ENCODE results near the gene FYCO1. TPM values are rescaled to one million over a fixed set of nuclear protein-coding genes. Genes with fewer than 3 reads are reported as not detected.

Gene FYCO1
- total RNA-seq, 4 donors from 2014 or later: 45.3 to 64.5 (median 53.7) TPM

GRCh38 chr3:46027021-46027705 is 31.5 kb upstream of the FYCO1 start, which contains the start of gene XCR1:
Gene XCR1, minus strand, starts transcription at chr3:46027483. Its CDS starts 5,536 bp downstream, at chr3:46021947.
- TF ChIP-seq EP300 (IDR thresholded peaks at IDR 0.05): no peak
- no peak for TF ChIP-seq POLR2A (IDR thresholded peaks at IDR 0.05)
- TF ChIP-seq CTCF (IDR thresholded peaks at IDR 0.05): no peak
- TF ChIP-seq POLR2AphosphoS5 (IDR thresholded peaks at IDR 0.05): no peak
- no peak for DNase-seq (ENCODE audit: low spot score in 2 of 2)
- Histone ChIP-seq H3K4me1 (no peaks in the 10 kb centered on the region), H3K36me3 (no peaks in the 10 kb centered on the region), H3K27ac (no peak within 1 kb of the TSS), H3K9me3 (no peaks in the 10 kb centered on the region), H3K27me3 (no peaks in the 10 kb centered on the region), H3K4me3 (no peak within 1 kb of the TSS)
- WGBS: 92% methylated on average over 3 of the region's 3 CpGs

- no peaks in the 10 kb centered on the region for H3K4me1 ChIP-seq
- WGBS: 69% methylated on average over 1 of the region's 1 CpG
- no peak for TF ChIP-seq POLR2AphosphoS5 (IDR thresholded peaks at IDR 0.05)
- no peak for TF ChIP-seq CTCF (IDR thresholded peaks at IDR 0.05)
- TF ChIP-seq POLR2A (IDR thresholded peaks at IDR 0.05): no peak
- TF ChIP-seq EP300 (IDR thresholded peaks at IDR 0.05): no peak
- H3K27me3 ChIP-seq: no peaks in the 10 kb centered on the region
- H3K9me3 ChIP-seq: no peaks in the 10 kb centered on the region
- no peak overlapping the region for H3K27ac ChIP-seq
- no peak for DNase-seq (ENCODE audit: low spot score in 2 of 2)
- H3K4me3 ChIP-seq: no peak overlapping the region
- H3K36me3 ChIP-seq: no peaks in the 10 kb centered on the region
Measured at GRCh38 chr3:46025139-46025538, 29.5 kb upstream of the FYCO1 start.

GRCh38 chr3:46024131-46024530 is 28.5 kb upstream of the FYCO1 start:
- DNase-seq (ENCODE audit: low spot score in 2 of 2): no peak
- H3K36me3 ChIP-seq: no peaks in the 10 kb centered on the region
- no peaks in the 10 kb centered on the region for H3K27me3 ChIP-seq
- no peak overlapping the region for H3K4me3 ChIP-seq
- no peak overlapping the region for H3K27ac ChIP-seq
- H3K9me3 ChIP-seq: no peaks in the 10 kb centered on the region
- TF ChIP-seq POLR2AphosphoS5 (IDR thresholded peaks at IDR 0.05) (no peak), CTCF (IDR thresholded peaks at IDR 0.05) (no peak), POLR2A (IDR thresholded peaks at IDR 0.05) (no peak), EP300 (IDR thresholded peaks at IDR 0.05) (no peak)
- no peaks in the 10 kb centered on the region for H3K4me1 ChIP-seq
- 51% methylated on average over 3 of the region's 3 CpGs for WGBS

- no peak for DNase-seq (ENCODE audit: low spot score in 2 of 2)
- Histone ChIP-seq H3K27ac (no peak overlapping the region), H3K36me3 (no peaks in the 10 kb centered on the region), H3K9me3 (no peaks in the 10 kb centered on the region), H3K4me1 (no peaks in the 10 kb centered on the region), H3K27me3 (no peaks in the 10 kb centered on the region), H3K4me3 (no peak overlapping the region)
- 92% methylated on average over 34 of the region's 34 CpGs for WGBS
- TF ChIP-seq POLR2AphosphoS5 (IDR thresholded peaks at IDR 0.05) (no peak), POLR2A (IDR thresholded peaks at IDR 0.05) (no peak), CTCF (IDR thresholded peaks at IDR 0.05) (no peak), EP300 (IDR thresholded peaks at IDR 0.05) (no peak)
Measured at GRCh38 chr3:46022909-46023785, 27.5 kb upstream of the FYCO1 start.

GRCh38 chr3:46021516-46021915 is 25.9 kb upstream of the FYCO1 start:
- WGBS: 94% methylated on average over 8 of the region's 8 CpGs
- H3K27ac ChIP-seq: no peak overlapping the region
- TF ChIP-seq POLR2A (IDR thresholded peaks at IDR 0.05): no peak
- TF ChIP-seq POLR2AphosphoS5 (IDR thresholded peaks at IDR 0.05): no peak
- TF ChIP-seq CTCF (IDR thresholded peaks at IDR 0.05): no peak
- no peak for TF ChIP-seq EP300 (IDR thresholded peaks at IDR 0.05)
- no peak for DNase-seq (ENCODE audit: low spot score in 2 of 2)
- no peak overlapping the region for H3K4me3 ChIP-seq
- H3K9me3 ChIP-seq: no peaks in the 10 kb centered on the region
- no peaks in the 10 kb centered on the region for H3K4me1 ChIP-seq
- no peaks in the 10 kb centered on the region for H3K27me3 ChIP-seq
- H3K36me3 ChIP-seq: no peaks in the 10 kb centered on the region
